Mucosa of rectum (tissue), 2 donors: ENCODE results near the gene DDX51.
A peak's percentile ranks its signal among the peaks of the same experiment; 100 is the strongest.

Experiments
- H3K27ac ChIP-seq, 2 donors: one replicate each; pipeline ENCODE4 v1.7.0; 2013; ENCODE audit warnings: inconsistent platforms in 2 of 2, low read depth in 2 of 2, low read length in 2 of 2
- H3K27me3 ChIP-seq, 2 donors: one replicate each; pipeline ENCODE4 v1.7.0; 2013; ENCODE audit warnings: low read length in 2 of 2; ENCODE audit not compliant: control insufficient read depth in 2 of 2, insufficient read depth in 2 of 2
- H3K36me3 ChIP-seq, 2 donors: one replicate each; pipeline ENCODE4 v1.7.0; 2013; ENCODE audit warnings: low read length in 2 of 2; ENCODE audit not compliant: control insufficient read depth in 2 of 2, insufficient read depth in 2 of 2
- H3K4me1 ChIP-seq, 2 donors: one replicate each; pipeline ENCODE4 v1.7.0; 2013; ENCODE audit warnings: low read length in 2 of 2, mild to moderate bottlenecking in 1 of 2; ENCODE audit not compliant: control insufficient read depth in 2 of 2, insufficient read depth in 2 of 2
- H3K4me3 ChIP-seq, 2 donors: one replicate each; pipeline ENCODE4 v1.7.0; 2013; ENCODE audit warnings: low read length in 2 of 2
- H3K9ac ChIP-seq, 2 donors: one replicate each; pipeline ENCODE4 v1.7.0; 2013; ENCODE audit warnings: low read length in 2 of 2, low read depth in 1 of 2, mild to moderate bottlenecking in 1 of 2
- H3K9me3 ChIP-seq, 2 donors: one replicate each; pipeline ENCODE4 v1.7.0; 2013; ENCODE audit warnings: low read length in 2 of 2; ENCODE audit not compliant: control insufficient read depth in 2 of 2
- donor health status: healthy.
- donor health status: Normal muscosa, but diverticular disease.

The DDX51 gene

DNA sequence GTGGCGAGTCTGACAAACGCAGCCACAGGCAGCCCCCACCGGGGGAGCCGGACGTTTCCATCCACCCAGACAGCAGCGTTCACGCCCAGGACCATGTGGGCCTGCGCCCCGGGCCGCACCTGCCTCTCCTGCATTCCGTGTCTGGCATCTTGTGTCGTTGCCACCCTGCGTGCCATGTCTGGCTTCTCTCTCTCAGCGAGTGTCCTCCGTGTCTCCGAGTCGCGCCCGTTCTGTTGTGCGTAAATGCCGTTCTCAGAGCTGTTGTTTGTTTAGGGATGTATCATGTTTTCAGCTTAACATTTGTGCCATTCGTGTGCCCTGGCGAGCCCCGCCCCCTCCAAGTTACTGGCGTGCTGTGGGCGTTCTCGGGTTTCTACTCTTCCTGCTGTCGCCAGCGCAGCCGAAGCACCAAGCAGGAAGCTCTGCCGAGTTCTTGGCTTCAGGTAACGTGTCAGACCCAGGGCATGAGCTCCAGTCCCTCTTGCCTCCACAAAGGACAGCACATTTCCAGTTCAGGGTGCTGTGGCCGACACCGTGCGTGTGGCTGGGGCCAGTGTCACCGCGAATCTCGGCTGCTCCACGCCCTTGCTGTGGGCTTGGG is 34.8 kb upstream of the DDX51 start:
- H3K9me3 ChIP-seq, result no peaks in the 10 kb centered on the region
- H3K4me3 ChIP-seq, result peak overlapping the region in 1 of 2 donors; percentile 44
- H3K36me3 ChIP-seq, result no peaks in the 10 kb centered on the region
- H3K27ac ChIP-seq, result no peak overlapping the region
- no peak overlapping the region for H3K9ac ChIP-seq
- H3K27me3 ChIP-seq, result peaks cover 2 to 12% of the 10 kb centered on the region in 2 donors
- peaks cover 0 to 2% of the 10 kb centered on the region in 2 donors for H3K4me1 ChIP-seq

DNA sequence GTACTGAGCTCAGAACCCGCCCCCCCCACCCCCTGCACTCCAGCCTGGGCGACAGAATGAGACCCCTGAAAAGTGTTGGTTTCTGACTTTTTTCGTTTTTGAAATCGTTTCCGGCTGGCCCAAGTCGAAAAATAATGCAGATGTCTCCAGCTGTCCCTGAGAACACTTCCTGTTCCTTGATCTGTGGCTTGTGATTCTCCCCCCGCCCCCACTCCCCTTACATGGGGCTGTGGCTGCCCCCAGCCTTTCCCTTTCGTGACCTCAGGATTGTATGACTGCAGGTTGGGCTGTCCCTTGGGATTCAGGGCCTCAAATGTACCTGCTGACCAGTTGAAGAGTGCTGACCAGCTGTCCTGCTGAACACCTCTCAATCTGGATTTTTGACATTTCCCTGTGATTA is 34.2 kb upstream of the DDX51 start:
- Histone ChIP-seq H3K4me1 (peaks cover 0 to 2% of the 10 kb centered on the region in 2 donors), H3K27ac (no peak overlapping the region), H3K9ac (no peak overlapping the region), H3K27me3 (peaks cover 2 to 12% of the 10 kb centered on the region in 2 donors), H3K4me3 (no peak overlapping the region), H3K36me3 (no peaks in the 10 kb centered on the region), H3K9me3 (no peaks in the 10 kb centered on the region)

DNA sequence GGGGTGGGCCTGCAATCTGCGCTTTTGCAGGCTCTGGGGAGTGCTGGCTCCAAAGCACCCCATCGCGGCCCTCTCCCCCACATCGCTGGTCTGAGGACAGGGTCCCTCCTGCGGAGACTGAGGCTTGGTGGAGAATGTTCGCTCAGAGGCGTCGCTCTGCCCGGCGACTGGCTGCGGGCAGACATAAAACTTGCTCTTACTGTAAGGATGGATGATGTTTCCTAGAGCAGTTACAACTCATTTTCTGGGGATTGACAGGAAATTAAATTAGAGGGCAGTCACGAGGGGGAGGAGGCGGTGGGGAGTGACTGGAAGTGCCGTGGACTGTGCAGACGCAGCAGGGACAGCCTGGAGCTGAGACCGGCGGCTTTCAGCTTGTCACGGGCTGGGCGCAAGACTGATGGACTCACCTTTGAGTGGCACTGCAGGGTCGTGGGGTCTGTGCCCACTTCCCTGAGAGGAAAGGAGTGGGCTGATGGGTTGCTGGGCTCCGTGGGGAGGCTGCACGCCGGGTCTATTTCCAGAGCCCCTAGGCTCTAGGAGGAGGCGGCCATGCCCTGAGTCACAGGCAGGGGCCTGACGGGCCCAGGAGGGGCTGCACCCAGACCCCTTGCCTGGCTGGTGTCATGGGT is 32.9 kb upstream of the DDX51 start:
- Histone ChIP-seq H3K4me3 (no peak overlapping the region), H3K27ac (no peak overlapping the region), H3K36me3 (no peaks in the 10 kb centered on the region), H3K9me3 (no peaks in the 10 kb centered on the region), H3K9ac (no peak overlapping the region), H3K4me1 (peaks cover 0 to 2% of the 10 kb centered on the region in 2 donors), H3K27me3 (peaks cover 2 to 16% of the 10 kb centered on the region in 2 donors)

DNA sequence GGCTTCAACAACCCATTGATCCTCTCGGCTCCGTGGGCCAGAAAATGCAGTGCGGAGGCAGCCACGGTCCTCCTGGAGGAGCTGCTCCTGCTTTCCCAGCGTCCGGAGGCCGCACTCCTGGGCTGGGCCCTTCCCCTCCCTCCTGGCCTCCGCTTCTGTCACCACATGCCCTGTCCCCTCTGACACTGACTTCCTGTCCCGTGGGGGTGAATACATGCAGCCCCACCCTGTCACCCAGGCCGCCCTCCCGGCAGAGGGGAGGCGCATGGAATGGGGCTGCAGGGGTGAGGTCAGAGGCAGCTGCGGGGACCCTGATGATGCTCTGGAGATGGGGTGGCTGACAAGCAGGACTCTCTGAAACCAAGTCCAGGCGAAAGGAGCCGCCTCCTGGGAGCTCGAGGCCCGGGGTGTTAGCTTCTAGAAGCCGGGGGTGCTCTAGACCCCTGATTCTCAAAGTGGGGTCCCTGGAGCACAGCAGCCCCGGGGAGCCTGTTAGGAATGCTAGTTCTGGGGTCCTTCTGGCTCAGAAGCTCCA is 32.3 kb upstream of the DDX51 start:
- no peak overlapping the region for H3K27ac ChIP-seq
- no peak overlapping the region for H3K4me3 ChIP-seq
- H3K36me3 ChIP-seq, result no peaks in the 10 kb centered on the region
- no peaks in the 10 kb centered on the region for H3K9me3 ChIP-seq
- peaks cover 0 to 2% of the 10 kb centered on the region in 2 donors for H3K4me1 ChIP-seq
- H3K27me3 ChIP-seq, result peaks cover 4 to 17% of the 10 kb centered on the region in 2 donors
- H3K9ac ChIP-seq, result no peak overlapping the region

- no peaks in the 10 kb centered on the region for H3K9me3 ChIP-seq
Observed at GRCh38 chr12:132175496-132176384, 31.6 kb upstream of the DDX51 start.

DNA sequence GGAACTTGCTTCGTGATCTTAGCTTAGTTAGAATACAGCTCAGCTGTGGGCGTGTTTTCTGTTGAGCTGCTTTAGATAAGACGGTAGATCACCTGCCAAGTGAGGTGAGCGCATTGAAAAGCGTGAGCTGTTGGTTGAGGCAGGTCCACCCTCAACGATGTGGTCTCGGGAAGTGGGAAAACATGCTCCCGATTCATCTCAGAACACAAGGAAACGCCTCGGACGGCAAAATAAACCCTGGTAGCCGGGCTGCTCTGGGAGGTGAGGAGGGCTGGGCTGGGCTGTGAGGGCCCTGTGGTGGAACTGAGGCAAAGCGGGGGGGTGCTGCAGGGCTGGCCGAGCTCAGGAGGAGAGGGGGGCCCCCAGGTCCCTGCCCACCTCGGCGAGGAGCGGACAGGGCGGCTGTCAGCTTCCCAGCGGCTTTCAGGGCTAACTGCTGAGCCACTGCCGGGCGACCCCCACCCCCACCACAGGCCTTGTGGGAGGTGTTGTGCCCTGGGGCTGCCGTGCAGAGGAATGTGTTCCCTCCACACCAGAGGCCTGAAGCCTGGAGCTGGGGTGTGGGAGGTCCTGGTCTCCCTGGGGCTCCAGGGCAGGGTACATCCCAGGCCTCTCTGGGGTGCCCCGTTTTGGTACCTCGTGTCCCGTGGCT is 30.8 kb upstream of the DDX51 start:
- Histone ChIP-seq H3K27ac (no peak overlapping the region), H3K4me1 (peaks cover 0 to 2% of the 10 kb centered on the region in 2 donors), H3K9me3 (no peaks in the 10 kb centered on the region), H3K9ac (no peak overlapping the region), H3K4me3 (no peak overlapping the region), H3K36me3 (no peaks in the 10 kb centered on the region), H3K27me3 (peaks cover 4 to 17% of the 10 kb centered on the region in 2 donors)

More at GRCh38 chr12:132175496-132176384, 31.6 kb upstream of the DDX51 start:
- no peak overlapping the region for H3K4me3 ChIP-seq
- H3K27me3 ChIP-seq, result peaks cover 4 to 17% of the 10 kb centered on the region in 2 donors
- H3K27ac ChIP-seq, result no peak overlapping the region
- no peak overlapping the region for H3K9ac ChIP-seq
- peaks cover 0 to 2% of the 10 kb centered on the region in 2 donors for H3K4me1 ChIP-seq
- H3K36me3 ChIP-seq, result no peaks in the 10 kb centered on the region

GRCh38 chr12:132174015-132174838 is 30.1 kb upstream of the DDX51 start:
- no peaks in the 10 kb centered on the region for H3K36me3 ChIP-seq
- no peak overlapping the region for H3K9ac ChIP-seq
- H3K9me3 ChIP-seq, result no peaks in the 10 kb centered on the region
- no peak overlapping the region for H3K27ac ChIP-seq
- H3K4me3 ChIP-seq, result no peak overlapping the region
- peaks cover 0 to 2% of the 10 kb centered on the region in 2 donors for H3K4me1 ChIP-seq
- peaks cover 2 to 15% of the 10 kb centered on the region in 2 donors for H3K27me3 ChIP-seq

GRCh38 chr12:132173135-132174014 is 29.3 kb upstream of the DDX51 start:
- Histone ChIP-seq H3K27me3 (peaks cover 2 to 12% of the 10 kb centered on the region in 2 donors), H3K9me3 (no peaks in the 10 kb centered on the region), H3K4me1 (no peaks in the 10 kb centered on the region), H3K27ac (no peak overlapping the region), H3K4me3 (no peak overlapping the region), H3K36me3 (no peaks in the 10 kb centered on the region), H3K9ac (no peak overlapping the region)
